HG02798 (cell line): ENCODE measurements around the gene GLIPR2.
"Not testable (repeated sequence)": the region's sequence is repeated elsewhere in the genome, so short reads cannot be mapped to it uniquely, and the experiment has no call there.

Experiments used
- ATAC-seq: cut with Tn5 transposase; IDR thresholded peaks from one replicate; pipeline ENCODE4 v1.9.1; 2021; ENCODE audit warnings: mild to moderate bottlenecking; ENCODE audit not compliant: unreplicated experiment, poor library complexity

The GLIPR2 gene

DNA sequence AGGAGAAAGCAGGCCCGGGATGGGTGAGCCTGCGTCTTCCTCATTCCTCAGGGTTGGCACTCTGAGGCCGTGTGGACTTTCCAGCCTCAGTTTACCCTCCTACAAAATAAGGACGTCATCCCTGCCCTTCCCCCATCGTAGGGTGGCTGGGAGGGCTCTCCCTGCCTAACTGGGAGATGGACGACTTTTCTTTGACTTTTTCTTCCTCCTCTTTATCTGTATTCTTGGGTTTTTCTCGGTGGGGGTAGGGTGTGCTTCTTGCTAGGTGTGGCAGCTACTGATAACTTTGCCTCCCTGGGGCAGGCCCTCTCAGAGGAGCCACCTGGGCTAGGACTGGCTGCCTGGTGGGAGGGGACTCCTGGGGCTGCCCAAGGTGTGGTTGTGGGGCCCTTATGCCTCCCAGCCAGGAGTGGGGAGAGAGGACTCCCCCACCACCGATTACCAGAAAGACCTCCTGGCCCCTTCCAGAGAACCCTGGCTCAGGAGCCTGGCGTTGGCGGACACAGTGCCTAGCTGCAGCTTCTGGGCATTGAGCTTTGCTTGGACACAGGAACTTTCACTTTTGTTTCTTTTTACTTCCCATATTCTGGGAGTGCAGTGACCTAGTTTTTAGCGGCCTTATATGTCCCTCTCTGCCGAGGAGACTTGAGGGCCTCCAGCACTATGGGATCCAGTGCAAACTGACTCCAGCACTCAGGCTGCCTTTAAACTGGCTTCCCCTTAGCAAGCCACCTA is 6.1 kb downstream of the GLIPR2 start:
- no peak for ATAC-seq

DNA sequence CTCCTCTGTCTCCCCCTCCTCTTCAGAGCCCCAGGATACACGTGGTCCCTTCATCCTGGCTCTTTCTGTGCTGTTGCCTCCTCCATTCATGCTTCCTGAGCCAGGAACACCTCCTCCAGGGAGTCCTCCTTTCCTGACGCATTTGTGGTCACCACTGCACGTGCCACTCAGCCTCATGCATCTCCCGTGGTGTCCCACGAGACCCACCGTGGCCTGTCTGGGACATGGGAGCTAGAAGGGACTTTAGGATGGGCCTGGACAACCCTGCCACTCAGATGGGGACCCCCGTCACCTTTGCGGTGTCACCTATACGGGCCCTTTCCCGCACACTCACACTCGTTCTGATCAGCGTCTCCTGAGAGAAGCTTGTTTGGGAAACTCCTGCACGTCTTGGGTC is 6.7 kb downstream of the GLIPR2 start:
- ATAC-seq, result no peak

DNA sequence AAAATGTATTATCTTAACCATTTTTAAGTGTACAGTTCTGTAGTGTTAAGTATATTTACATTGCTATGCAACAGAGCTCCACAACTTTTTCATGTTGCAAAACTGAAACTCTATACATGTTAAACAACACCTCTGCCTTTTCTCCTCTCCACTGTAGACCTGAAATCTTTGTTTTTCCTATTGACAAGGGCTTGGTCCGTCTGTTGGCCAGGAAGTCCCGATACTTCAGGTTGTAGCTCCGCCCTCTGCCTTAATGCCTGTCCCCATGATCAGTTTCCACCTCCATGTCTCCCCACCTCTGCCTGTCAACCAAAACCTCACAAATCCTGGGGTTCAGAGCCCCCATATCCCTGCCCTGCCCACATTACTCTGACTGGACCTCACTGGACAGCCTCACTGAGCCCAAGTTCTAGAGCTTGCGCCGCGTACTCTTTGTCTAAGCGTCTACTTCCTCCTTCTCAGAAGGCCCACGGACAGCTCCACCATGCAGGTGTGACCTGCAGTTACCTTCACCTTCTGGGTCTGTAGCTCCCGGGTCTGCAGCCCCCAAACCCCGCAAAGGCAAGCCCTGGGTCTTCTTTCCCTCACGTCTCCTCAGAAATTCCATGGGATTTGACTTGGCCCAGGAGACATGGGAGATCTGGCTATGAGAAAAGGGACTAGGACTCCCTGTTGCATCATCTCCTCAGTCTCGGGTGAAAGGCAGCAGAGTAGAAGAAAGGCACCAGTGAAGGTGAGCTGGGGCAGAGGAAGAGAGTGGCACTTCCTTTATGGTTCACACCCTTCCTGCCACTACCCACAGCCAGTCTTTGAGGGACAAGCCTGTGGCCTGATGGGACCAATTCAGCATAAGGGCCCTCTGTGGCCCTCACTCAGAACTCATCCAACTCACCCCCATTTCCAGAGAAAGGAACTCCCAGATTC is 8.0 kb downstream of the GLIPR2 start:
- ATAC-seq, result no peak

DNA sequence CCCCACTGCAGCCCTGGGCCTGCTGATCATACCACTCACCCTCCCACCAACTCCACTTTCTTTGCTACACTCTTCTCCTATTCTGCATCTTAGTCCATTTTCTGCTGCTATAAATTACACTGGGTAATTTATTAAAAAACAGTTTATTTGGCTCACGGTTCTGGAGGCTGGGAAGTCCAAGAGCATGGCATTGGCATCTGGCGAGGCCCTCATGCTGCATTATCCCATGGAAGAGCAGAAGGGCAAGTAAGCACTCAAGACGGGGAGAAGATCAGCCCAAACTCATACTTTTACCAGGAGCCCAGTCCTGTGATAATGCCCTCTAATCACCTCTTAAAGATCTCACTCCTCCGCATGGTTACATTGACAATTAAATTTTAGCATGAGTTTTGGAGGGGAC is 9.4 kb downstream of the GLIPR2 start:
- ATAC-seq, result no peak

DNA sequence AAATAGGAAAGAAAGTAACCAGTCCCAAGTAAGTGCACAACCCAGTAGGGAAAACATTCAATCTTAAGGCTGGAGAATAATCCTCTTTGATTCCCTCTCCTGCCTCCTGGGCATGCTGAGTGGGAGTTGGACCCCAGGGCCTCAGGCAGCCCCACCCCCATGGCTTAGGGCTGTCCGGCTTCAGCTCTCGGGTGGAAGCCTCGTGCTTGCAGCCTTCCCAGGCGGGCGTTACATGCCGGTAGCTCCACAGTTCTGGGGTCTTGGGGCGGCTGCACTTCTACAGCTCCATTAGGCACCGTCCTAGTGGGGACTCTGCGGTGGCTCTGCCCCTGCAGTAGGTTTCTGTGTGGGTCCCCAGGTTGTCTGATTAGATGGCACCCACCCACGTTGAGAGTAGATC is 10.1 kb downstream of the GLIPR2 start:
- ATAC-seq, result no peak

DNA sequence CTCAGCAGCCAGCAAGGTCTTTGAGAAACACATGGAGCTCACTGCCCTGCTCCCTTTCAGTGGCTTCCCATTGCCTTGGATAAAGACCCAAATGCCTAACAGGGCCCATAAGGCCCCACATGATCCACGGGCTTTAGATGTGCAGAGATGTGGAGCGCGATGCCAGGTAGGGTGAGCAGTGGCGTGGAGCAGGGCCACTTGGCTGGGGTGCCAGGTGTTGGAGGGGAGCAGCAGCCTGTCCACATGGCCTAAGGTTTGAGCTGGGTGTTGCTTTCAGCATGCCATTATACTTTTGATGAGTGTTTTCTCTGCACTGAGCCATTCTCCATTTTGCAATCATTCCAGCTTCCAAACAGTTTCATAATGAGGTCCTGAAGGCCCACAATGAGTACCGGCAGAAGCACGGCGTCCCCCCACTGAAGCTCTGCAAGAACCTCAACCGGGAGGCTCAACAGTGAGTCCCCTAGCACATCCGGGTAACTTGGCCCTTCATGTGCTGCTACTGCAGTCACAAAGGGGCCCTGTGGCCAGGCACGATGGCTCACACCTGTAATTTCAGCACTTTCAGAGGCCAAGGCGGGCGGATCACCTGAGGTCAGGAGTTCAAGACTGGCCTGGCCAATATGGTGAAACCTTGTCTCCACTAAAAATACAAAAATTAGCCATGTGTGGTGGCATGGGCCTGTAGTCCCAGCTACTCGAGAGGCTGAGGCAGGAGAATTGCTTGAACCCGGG is 11.1 kb downstream of the GLIPR2 start:
- ATAC-seq, result no peak

DNA sequence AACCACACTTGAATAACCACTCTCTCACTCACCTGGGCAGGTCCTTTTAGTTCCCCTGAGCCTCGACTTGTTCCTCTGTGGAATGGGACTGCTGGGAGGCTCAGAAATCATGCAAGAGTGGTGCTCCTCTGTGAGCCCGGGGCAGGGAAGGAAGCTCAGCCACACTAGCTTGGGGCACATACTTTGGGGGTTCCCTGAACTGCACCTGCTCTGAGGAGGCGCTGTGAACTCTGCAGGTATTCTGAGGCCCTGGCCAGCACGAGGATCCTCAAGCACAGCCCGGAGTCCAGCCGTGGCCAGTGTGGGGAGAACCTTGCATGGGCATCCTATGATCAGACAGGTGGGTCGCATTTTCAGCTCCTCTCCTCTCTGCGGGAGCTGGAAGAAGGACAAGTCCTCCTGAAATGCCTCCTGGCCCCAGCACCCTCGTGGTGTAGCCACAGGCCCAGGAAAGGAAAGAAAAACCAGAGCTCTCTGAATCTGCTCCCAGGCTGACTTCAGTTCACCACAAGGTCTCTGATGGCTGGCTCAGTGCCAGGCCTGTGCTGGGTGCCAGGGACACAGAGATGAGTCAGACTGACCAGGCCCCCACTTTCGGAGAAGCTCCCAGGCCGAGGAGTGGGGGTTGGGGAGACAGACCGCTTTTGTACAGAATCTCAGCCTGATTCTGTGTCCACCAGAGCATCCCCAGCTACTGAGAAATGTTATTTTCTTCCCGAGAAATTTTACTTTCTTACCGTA is 11.9 kb downstream of the GLIPR2 start:
- peak; percentile 58 for ATAC-seq

DNA sequence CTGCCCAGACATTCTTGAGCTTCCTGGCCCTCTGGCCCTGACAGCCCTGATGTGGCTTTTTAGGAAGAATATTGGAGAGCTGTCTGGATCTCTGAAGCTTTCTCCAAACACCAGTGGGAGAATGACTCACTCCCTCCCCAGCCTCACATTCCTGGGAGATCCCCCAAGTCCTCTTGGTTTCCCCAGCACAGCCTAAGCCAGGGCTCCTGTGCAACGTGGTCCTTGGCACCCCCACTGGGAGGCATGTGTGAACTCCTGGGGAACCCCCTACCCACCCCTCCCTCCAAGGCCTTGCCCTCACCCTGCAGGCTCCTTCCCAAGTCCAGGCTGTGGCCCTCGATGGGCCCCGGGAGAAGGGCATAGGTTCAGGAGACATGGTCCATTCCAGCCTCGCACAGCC is 12.7 kb downstream of the GLIPR2 start:
- no peak for ATAC-seq

DNA sequence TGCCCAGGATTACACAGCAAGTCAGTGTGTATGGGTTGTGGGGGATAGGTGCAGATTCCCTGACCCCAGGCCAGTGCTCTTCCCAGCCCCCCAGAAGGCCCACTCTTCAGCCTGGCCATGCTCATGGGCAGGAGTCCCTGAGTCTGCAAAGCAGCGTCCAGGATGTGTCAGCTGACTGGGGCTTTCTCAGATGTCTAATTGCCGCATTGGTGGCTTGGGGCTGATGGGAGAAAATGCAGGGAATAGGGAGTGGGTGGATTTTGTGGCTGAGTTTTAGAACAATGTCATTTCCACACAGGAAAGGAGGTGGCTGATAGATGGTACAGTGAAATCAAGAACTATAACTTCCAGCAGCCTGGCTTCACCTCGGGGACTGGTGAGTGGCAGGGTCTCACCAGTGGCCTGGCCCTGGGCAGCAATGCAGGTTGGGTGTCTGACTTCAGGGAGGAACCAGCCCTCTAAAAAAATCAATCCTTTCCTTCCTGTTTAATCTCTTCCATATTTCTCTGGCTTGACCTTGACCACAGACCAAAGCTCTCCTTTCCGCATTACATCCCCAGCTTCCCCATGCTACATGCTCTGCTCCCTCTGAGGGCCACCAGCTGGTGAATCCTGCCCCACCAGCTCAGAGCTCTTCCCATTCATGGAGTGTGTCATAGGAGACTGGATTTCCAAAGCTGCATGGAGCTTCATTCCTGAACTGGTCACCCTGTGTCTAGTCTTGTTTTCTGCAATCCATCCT is 14.2 kb downstream of the GLIPR2 start:
- ATAC-seq, result no peak

DNA sequence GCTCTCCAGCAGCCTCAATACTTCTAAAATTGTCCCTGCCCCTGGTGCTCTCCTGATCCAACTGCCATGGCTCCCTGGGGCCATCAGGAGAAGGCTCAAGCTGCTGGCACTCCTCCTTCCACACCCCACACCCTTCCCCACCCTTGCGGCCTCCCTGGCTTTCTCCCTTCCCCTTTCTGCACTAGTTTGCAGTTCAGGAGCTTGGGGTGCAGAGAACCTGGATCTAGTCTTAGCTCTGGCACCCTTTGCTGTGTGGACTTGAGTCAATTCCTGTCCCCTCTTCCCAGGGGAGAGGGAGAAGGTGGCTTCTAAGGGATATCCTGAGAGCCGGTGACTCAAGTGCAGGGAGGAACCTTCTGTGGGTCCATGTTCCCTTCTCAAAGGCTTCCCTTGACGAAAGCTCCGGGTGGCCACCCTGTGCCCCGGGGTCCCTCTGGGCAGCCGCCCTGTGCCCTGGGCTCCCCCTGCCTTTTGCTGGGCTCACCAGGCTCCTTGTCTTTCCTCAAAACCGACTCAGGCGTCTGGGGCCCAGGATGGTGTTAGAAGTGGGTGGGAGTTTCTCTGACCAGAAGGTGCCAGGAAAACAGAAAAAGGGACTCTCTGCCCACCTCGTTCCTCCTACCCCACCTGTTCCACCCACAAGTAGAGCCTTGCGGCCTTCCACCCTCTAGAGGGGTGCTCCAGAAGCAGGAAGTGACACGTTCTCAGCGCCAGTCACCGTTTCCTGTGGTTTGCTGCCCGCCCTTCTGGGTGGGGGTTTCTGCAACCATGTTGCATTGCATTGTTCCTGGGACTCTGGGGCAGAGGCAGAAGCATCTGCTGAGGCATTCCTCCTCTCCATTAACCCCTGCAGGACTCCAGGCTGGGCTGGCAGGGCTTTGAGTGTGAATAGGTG is 15.0 kb downstream of the GLIPR2 start:
- peak; percentile 85 for ATAC-seq

DNA sequence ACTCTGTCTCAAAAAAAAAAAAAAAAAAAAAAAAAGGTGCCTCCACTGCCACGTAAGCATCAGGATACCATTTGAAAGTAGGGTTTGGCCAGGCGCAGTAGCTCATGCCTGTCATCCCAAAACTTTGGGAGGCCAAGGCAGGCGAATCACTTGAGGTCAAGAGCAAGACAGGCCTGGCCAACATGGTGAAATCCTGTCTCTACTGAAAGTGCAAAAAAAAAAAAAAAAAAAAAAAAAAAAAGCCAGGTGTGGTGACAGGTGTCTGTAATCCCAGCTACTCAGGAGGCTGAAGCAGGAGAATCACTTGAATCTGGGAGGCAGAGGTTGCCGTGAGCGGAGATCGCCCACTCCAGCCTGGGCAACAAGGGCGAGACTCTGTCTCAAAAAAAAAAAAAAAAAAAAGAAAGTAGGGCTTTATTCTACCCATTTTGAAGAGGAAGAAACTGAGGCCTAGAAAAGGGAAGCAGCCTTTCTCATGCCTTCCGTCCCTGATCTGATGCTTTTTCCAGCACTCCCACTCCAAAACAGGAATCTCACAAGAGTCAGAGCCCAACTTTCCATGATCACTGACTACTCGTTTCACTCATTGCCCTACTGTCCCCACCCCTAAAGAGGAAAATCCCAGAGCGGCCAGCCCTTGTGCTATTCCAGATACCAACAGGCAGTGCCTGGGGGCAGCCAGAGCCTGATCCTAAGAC is 16.4 kb downstream of the GLIPR2 start:
- no peak for ATAC-seq

DNA sequence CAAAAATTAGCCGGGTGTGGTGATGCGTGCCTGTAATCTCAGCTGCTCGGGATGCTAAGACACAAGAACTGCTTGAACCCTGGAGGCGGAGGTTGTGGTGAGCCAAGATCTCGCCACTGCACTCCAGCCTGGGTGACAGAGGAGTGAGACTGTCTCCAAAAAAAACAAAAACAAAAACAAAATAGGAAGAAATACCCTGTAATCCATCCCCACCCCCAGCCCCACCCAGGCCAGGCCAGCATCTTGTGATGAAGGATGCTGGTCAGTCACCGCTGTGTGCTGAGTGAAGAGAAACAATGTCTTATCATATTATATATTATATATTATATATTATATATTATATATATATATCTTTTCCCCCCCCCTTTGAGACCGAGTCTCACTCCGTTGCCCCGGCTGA is 17.2 kb downstream of the GLIPR2 start:
- ATAC-seq, result no peak

DNA sequence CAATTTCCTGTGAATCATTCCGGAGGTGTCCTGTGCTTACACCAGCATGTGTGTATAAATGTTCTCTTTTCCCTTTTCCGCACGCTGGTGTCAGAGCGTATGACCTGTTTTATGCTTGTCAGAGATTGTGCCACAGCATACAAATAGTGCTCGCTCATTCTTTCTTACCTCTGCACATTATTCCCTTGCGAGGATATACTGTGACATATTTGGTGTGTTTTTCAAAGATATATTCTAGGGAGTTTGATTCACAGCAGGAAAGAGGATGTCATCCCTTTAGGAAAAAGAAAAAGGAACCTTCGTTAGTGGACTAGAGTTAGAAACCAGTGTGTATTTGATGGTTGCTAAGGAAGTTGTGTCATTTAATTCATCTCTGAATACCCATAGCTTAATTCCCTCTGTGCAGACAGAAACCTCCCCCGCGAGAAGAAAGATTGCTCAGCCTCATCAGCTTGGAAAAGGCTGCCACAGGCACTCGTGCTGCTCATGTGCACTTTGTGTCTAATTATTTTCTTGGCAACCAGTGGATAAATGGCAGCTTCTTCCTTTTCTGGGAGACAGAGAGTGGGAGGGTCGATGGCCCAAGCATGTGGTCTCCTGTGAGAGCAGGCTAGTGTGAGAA is 17.9 kb downstream of the GLIPR2 start:
- no peak for ATAC-seq

DNA sequence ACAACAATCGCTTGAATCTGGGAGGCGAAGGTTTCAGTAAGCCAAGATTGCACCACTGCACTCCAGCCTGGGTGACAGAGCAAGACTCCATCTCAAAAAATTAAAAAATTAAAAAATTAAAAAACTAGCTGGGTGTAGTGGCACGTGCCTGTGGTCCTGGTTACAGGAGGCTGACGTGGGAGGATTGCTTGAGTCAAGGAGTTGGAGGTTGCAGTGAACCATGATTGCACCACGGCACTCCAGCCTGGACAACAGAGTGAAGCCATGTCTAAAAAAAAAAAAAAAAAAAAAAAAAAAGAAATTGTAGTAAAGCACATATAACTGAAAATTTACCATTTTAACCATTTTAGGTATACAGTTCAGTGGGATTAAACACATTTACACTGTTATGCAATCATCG is 19.6 kb downstream of the GLIPR2 start:
- ATAC-seq, result no peak

DNA sequence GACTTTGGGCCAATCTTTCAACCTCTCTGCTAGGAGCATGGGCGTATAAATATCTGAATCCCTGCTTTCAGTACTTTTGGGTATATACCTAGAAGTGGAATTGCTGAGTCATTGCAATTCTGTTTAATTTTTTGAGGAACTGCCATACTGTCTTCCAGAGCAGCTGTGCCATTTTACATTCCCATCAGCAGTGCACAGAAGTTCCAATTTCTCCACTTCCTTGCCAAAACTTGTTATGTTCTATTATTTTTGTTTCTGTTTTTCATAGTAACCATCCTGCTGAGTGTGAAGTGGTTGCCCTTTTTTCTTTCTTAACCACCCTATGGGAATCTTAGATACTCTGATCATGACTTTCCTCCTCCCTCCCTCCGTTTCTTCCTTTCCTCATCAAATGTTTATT is 21.6 kb downstream of the GLIPR2 start:
- ATAC-seq, result no peak

DNA sequence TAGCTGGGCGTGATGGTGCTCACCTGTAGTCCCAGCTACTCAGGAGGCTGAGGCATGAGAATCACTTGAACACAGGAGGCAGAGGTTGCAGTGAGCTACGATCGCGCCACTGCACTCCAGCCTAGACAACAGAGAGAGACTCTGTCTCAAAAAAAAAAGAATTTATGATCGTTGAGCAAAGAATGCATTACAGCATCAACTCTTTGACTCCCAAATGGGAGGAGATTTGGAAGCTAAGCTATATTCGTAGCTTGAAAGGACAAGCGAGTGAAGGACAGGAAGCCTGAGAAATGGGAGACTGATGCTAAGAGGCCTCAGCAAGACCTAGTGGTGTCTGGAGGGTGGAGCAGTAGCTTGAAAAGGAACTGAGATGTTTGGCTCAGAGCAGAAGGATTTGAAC is 22.4 kb downstream of the GLIPR2 start:
- no peak for ATAC-seq

DNA sequence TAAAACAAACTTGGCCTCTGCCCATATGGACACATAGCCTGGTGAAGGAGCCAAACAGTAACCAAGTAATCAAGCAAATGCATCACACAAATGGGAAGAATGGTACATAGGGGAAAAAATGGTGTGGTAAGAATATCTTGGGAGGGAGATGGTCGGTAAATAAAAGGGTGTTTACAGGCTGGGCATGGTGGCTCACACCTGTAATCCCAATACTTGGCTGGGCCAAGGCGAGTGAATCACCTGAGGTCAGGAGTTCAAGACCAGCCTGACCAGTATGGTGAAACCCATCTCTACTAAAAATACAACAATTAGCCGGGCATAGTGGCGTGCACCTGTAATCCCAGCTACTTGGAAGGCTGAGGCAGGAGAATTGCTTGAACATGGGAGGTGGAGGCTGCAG is 23.0 kb downstream of the GLIPR2 start:
- ATAC-seq, result not testable (repeated sequence)

DNA sequence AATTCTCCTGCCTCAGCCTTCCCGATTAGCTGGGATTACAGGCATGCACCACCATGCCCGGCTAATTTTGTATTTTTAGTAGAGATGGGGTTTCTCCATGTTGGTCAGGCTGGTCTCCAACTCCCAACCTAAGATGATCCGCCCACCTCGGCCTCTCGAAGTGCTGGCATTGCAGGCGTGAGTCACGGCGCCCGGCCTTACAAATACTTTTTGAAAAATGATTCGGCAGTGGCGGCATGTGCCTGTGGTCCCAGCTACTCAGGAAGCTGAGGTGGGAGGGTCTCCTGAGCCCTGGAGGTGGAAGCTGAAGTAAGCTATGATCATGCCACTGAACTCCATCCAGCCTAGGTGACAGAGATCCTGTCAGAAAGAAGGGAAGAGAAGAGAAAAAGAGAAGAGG is 23.6 kb downstream of the GLIPR2 start:
- ATAC-seq, result not testable (repeated sequence)
